Suppressor macrophage treated with lipopolysaccharide for 4 hours (primary cell): ENCODE results near the gene ABI3.

Experiments used
- DNase-seq: peaks from one replicate; pipeline ENCODE4 v3.0.0-alpha.2; 2020

ABI3 gene

GRCh38 chr17:49226771-49227435 is 16.4 kb downstream of the ABI3 start:
- no peak for DNase-seq

- DNase-seq, result peak; percentile 81
These were observed 17.1 kb downstream of the ABI3 start for GRCh38 chr17:49227436-49228261.

GRCh38 chr17:49229076-49229804 is 18.7 kb downstream of the ABI3 start:
- no peak for DNase-seq

GRCh38 chr17:49229805-49230600 is 19.5 kb downstream of the ABI3 start:
- no peak for DNase-seq

GRCh38 chr17:49230636-49231562 is 20.4 kb downstream of the ABI3 start, which contains the start of gene PHOSPHO1:
TSS of gene PHOSPHO1 (minus strand) at chr17:49230787. CDS start at chr17:49226691, 4,096 bp downstream.
- peak; percentile 86 for DNase-seq

GRCh38 chr17:49231563-49231894 is 21.0 kb downstream of the ABI3 start:
- no peak for DNase-seq

- DNase-seq, result no peak
These were observed 24.1 kb downstream of the ABI3 start for GRCh38 chr17:49234509-49235080.

GRCh38 chr17:49235896-49236295 is 25.4 kb downstream of the ABI3 start:
- no peak for DNase-seq

- DNase-seq, result no peak
These were observed 29.5 kb downstream of the ABI3 start for GRCh38 chr17:49239963-49240362.

GRCh38 chr17:49240619-49241018 is 30.1 kb downstream of the ABI3 start:
- DNase-seq, result no peak

- DNase-seq, result no peak
These were observed 30.5 kb downstream of the ABI3 start for GRCh38 chr17:49241040-49241439.

GRCh38 chr17:49241692-49242397 is 31.3 kb downstream of the ABI3 start:
- no peak for DNase-seq

GRCh38 chr17:49242813-49243212 is 32.3 kb downstream of the ABI3 start:
- DNase-seq, result no peak

- DNase-seq, result no peak
These were observed 34.3 kb downstream of the ABI3 start for GRCh38 chr17:49244839-49245238.

GRCh38 chr17:49247944-49248343 is 37.4 kb downstream of the ABI3 start:
- no peak for DNase-seq

GRCh38 chr17:49249292-49249794 is 38.8 kb downstream of the ABI3 start:
- DNase-seq, result no peak

GRCh38 chr17:49249890-49250522 is 39.5 kb downstream of the ABI3 start:
- no peak for DNase-seq

GRCh38 chr17:49252148-49252695 is 41.7 kb downstream of the ABI3 start:
- peak; percentile 74 for DNase-seq

GRCh38 chr17:49254066-49254465 is 43.6 kb downstream of the ABI3 start:
- DNase-seq, result no peak

GRCh38 chr17:49255125-49255524 is 44.6 kb downstream of the ABI3 start:
- no peak for DNase-seq
